ENCODE data around the gene ARHGAP18.

DNA sequence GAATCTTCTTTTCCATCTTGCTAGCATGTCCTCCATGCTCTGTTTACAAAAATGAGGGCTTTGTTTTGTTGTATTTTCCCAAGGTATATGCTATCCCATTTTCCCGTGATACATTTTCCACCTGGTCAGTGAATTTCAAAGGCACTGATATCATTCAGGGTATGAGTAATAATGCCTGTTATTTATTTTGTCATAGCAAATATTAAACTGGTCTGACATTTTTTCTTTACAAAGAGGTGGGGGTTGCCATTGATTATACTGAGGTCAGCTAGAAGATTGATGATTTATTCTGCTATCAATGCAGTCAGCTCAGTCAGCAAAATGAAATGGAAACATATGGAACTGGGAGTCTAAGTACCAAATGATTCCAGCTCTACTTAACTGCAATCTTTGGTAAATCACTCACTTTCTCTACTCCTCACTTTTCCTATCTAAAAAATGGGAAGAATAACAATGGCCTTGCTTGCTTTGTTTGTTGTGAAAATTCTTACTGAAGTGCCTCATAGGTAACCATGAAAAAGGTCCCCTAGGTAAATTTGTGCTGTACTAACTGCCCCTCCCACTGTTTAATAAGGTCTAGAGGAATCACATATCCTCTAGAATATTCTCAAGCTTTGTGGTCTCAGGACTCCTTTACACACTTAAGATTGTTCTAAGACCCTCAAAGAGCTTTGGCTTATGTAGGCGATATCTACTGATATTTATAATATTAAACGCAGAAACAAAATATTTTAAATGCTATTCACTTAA, 64.0 kb downstream of the ARHGAP18 start:
- TF ChIP-seq TP53 (CRISPR knock-in tag; conservative IDR thresholded peaks at IDR 0.05) = no peak
- TF ChIP-seq PHF20 (CRISPR knock-in tag; IDR thresholded peaks at IDR 0.05) = no peak
- TF ChIP-seq SP1 (IDR thresholded peaks at IDR 0.05) = no peak
- TF ChIP-seq SP1 (CRISPR knock-in tag; IDR thresholded peaks at IDR 0.05) = no peak
- TF ChIP-seq ZFP41 (CRISPR knock-in tag; IDR thresholded peaks at IDR 0.05; ENCODE audit: borderline replicate concordance) = no peak
- TF ChIP-seq, protein P1, sequence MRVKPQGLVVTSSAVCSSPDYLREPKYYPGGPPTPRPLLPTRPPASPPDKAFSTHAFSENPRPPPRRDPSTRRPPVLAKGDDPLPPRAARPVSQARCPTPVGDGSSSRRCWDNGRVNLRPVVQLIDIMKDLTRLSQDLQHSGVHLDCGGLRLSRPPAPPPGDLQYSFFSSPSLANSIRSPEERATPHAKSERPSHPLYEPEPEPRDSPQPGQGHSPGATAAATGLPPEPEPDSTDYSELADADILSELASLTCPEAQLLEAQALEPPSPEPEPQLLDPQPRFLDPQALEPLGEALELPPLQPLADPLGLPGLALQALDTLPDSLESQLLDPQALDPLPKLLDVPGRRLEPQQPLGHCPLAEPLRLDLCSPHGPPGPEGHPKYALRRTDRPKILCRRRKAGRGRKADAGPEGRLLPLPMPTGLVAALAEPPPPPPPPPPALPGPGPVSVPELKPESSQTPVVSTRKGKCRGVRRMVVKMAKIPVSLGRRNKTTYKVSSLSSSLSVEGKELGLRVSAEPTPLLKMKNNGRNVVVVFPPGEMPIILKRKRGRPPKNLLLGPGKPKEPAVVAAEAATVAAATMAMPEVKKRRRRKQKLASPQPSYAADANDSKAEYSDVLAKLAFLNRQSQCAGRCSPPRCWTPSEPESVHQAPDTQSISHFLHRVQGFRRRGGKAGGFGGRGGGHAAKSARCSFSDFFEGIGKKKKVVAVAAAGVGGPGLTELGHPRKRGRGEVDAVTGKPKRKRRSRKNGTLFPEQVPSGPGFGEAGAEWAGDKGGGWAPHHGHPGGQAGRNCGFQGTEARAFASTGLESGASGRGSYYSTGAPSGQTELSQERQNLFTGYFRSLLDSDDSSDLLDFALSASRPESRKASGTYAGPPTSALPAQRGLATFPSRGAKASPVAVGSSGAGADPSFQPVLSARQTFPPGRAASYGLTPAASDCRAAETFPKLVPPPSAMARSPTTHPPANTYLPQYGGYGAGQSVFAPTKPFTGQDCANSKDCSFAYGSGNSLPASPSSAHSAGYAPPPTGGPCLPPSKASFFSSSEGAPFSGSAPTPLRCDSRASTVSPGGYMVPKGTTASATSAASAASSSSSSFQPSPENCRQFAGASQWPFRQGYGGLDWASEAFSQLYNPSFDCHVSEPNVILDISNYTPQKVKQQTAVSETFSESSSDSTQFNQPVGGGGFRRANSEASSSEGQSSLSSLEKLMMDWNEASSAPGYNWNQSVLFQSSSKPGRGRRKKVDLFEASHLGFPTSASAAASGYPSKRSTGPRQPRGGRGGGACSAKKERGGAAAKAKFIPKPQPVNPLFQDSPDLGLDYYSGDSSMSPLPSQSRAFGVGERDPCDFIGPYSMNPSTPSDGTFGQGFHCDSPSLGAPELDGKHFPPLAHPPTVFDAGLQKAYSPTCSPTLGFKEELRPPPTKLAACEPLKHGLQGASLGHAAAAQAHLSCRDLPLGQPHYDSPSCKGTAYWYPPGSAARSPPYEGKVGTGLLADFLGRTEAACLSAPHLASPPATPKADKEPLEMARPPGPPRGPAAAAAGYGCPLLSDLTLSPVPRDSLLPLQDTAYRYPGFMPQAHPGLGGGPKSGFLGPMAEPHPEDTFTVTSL (CRISPR knock-in tag; IDR thresholded peaks at IDR 0.05; ENCODE audit: borderline replicate concordance) = no peak
- TF ChIP-seq RAD21 (CRISPR knock-in tag; IDR thresholded peaks at IDR 0.05) = no peak
- TF ChIP-seq DNMT1 (CRISPR knock-in tag; IDR thresholded peaks at IDR 0.05) = no peak
- no peak for TF ChIP-seq MTA3 (CRISPR knock-in tag; IDR thresholded peaks at IDR 0.05)
- TF ChIP-seq ZNF776 (CRISPR knock-in tag; IDR thresholded peaks at IDR 0.05) = no peak
- TF ChIP-seq ZNF292 (CRISPR knock-in tag; IDR thresholded peaks at IDR 0.05; ENCODE audit: borderline replicate concordance, low read depth) = no peak
- no peak for TF ChIP-seq ZNF20 (CRISPR knock-in tag; IDR thresholded peaks at IDR 0.05)
- TF ChIP-seq MAF1 (CRISPR knock-in tag; IDR thresholded peaks at IDR 0.05; ENCODE audit: borderline replicate concordance) = no peak
